Endothelial cell of umbilical vein (primary cell): ENCODE results near the gene B3GALT6. TPM values are rescaled to one million over a fixed set of nuclear protein-coding genes. Genes with fewer than 3 reads are reported as not detected.

Experiments
- polyA plus RNA-seq, 4 experiments: library from polyadenylated mRNA; depleted of rRNA in 3 of 4; stranded (reverse) in 3 of 4; unstranded in 1 of 4; fragments of >200 nt; gene quantifications; 2 replicates each; pipeline versions ENCODE4 v1.2.1 to v1.2.3, GENCODE V29; 2011 to 2012; ENCODE audit warnings: missing spikeins in 1 of 4
- total RNA-seq: library from RNA; stranded (reverse); gene quantifications from 2 replicates; pipeline ENCODE4 v1.2.3, GENCODE V29; 2021

B3GALT6 gene
- total and polyA plus RNA-seq, 2 donors (not counting 3 experiments of a cell fraction or from before 2014, with no cell fraction given): 24.6 to 34.1 TPM

Other genes with a start within 250 kb of the B3GALT6 start
- gene HES4, start 232.1 kb upstream of the B3GALT6 start, total RNA-seq: 32.0 and 37.6 TPM in 2 replicates
- 30.5 and 50.6 TPM in 2 replicates for gene HES4, start 232.1 kb upstream of the B3GALT6 start, polyA plus RNA-seq
- gene ISG15, start 218.7 kb upstream of the B3GALT6 start, total RNA-seq: 44.6 and 47.6 TPM in 2 replicates
- 154 and 220 TPM in 2 replicates for gene ISG15, start 218.7 kb upstream of the B3GALT6 start, polyA plus RNA-seq
- 67.8 and 75.6 TPM in 2 replicates for gene AGRN, start 212.1 kb upstream of the B3GALT6 start, total RNA-seq
- gene AGRN, start 212.1 kb upstream of the B3GALT6 start, polyA plus RNA-seq: 66.6 and 78.9 TPM in 2 replicates
- gene RNF223, start 157.9 kb upstream of the B3GALT6 start, total RNA-seq: not detected in 2 replicates
- not detected in 2 replicates for gene RNF223, start 157.9 kb upstream of the B3GALT6 start, polyA plus RNA-seq
- 19.7 and 20.1 TPM in 2 replicates for gene C1orf159, start 116.1 kb upstream of the B3GALT6 start, total RNA-seq
- gene C1orf159, start 116.1 kb upstream of the B3GALT6 start, polyA plus RNA-seq: 16.1 and 20.1 TPM in 2 replicates
- gene TTLL10, start 58.4 kb upstream of the B3GALT6 start, total RNA-seq: not detected in 2 replicates
- not detected in 2 replicates for gene TTLL10, start 58.4 kb upstream of the B3GALT6 start, polyA plus RNA-seq
- not detected in 2 replicates for gene TNFRSF18, start 25.6 kb upstream of the B3GALT6 start, total RNA-seq
- not detected in 2 replicates for gene TNFRSF18, start 25.6 kb upstream of the B3GALT6 start, polyA plus RNA-seq
- gene TNFRSF4, start 18.1 kb upstream of the B3GALT6 start, total RNA-seq: 0.62 and 1.5 TPM in 2 replicates
- gene TNFRSF4, start 18.1 kb upstream of the B3GALT6 start, polyA plus RNA-seq: 0.55 and 1.4 TPM in 2 replicates
- 171 and 185 TPM in 2 replicates for gene SDF4, start 236 bp upstream of the B3GALT6 start, total RNA-seq
- 156 and 175 TPM in 2 replicates for gene SDF4, start 236 bp upstream of the B3GALT6 start, polyA plus RNA-seq
- 1.9 and 4.1 TPM in 2 replicates for gene C1QTNF12, start 14.5 kb downstream of the B3GALT6 start, total RNA-seq
- 0.67 and 1.0 TPM in 2 replicates for gene C1QTNF12, start 14.5 kb downstream of the B3GALT6 start, polyA plus RNA-seq
- gene UBE2J2, start 41.6 kb downstream of the B3GALT6 start, total RNA-seq: 80.7 and 87.2 TPM in 2 replicates
- gene UBE2J2, start 41.6 kb downstream of the B3GALT6 start, polyA plus RNA-seq: 50.0 and 60.7 TPM in 2 replicates
- 3.0 and 3.3 TPM in 2 replicates for gene SCNN1D, start 48.2 kb downstream of the B3GALT6 start, total RNA-seq
- 2.3 and 4.0 TPM in 2 replicates for gene SCNN1D, start 48.2 kb downstream of the B3GALT6 start, polyA plus RNA-seq
- gene ACAP3, start 75.7 kb downstream of the B3GALT6 start, total RNA-seq: 39.0 and 43.0 TPM in 2 replicates
- 27.8 and 41.3 TPM in 2 replicates for gene ACAP3, start 75.7 kb downstream of the B3GALT6 start, polyA plus RNA-seq
- 16.6 and 18.8 TPM in 2 replicates for gene PUSL1, start 76.4 kb downstream of the B3GALT6 start, total RNA-seq
- 27.3 and 45.9 TPM in 2 replicates for gene PUSL1, start 76.4 kb downstream of the B3GALT6 start, polyA plus RNA-seq
- gene INTS11, start 92.4 kb downstream of the B3GALT6 start, total RNA-seq: 127 and 132 TPM in 2 replicates
- gene INTS11, start 92.4 kb downstream of the B3GALT6 start, polyA plus RNA-seq: 222 and 239 TPM in 2 replicates
- gene CPTP, start 92.6 kb downstream of the B3GALT6 start, total RNA-seq: 25.1 and 29.5 TPM in 2 replicates
- gene CPTP, start 92.6 kb downstream of the B3GALT6 start, polyA plus RNA-seq: 20.9 and 29.6 TPM in 2 replicates
- gene TAS1R3, start 99.0 kb downstream of the B3GALT6 start, total RNA-seq: 0.37 and 0.38 TPM in 2 replicates
- 0.26 and 0.38 TPM in 2 replicates for gene TAS1R3, start 99.0 kb downstream of the B3GALT6 start, polyA plus RNA-seq
- gene DVL1, start 117.2 kb downstream of the B3GALT6 start, total RNA-seq: 36.5 and 40.7 TPM in 2 replicates
- 26.8 and 38.2 TPM in 2 replicates for gene DVL1, start 117.2 kb downstream of the B3GALT6 start, polyA plus RNA-seq
- 0.37 and 0.82 TPM in 2 replicates for gene MXRA8, start 126.3 kb downstream of the B3GALT6 start, total RNA-seq
- gene MXRA8, start 126.3 kb downstream of the B3GALT6 start, polyA plus RNA-seq: 1.9 and 2.2 TPM in 2 replicates
- 149 and 151 TPM in 2 replicates for gene AURKAIP1, start 143.0 kb downstream of the B3GALT6 start, total RNA-seq
- 73.3 and 96.2 TPM in 2 replicates for gene AURKAIP1, start 143.0 kb downstream of the B3GALT6 start, polyA plus RNA-seq
- 182 and 188 TPM in 2 replicates for gene CCNL2, start 167.1 kb downstream of the B3GALT6 start, total RNA-seq
- 174 and 209 TPM in 2 replicates for gene CCNL2, start 167.1 kb downstream of the B3GALT6 start, polyA plus RNA-seq
- 125 and 134 TPM in 2 replicates for gene MRPL20, start 175.1 kb downstream of the B3GALT6 start, total RNA-seq
- gene MRPL20, start 175.1 kb downstream of the B3GALT6 start, polyA plus RNA-seq: 118 and 152 TPM in 2 replicates
- 0.32 and 0.38 TPM in 2 replicates for gene ANKRD65, start 189.0 kb downstream of the B3GALT6 start, total RNA-seq
- gene ANKRD65, start 189.0 kb downstream of the B3GALT6 start, polyA plus RNA-seq: 0.15 and 0.18 TPM in 2 replicates
- gene VWA1, start 203.5 kb downstream of the B3GALT6 start, total RNA-seq: 3.3 and 6.1 TPM in 2 replicates
- 2.0 and 3.7 TPM in 2 replicates for gene VWA1, start 203.5 kb downstream of the B3GALT6 start, polyA plus RNA-seq
- gene ATAD3C, start 217.5 kb downstream of the B3GALT6 start, total RNA-seq: 0.16 TPM in 1 of 2 replicates, not detected in the other
- 0.01 TPM in 1 of 2 replicates, not detected in the other for gene ATAD3C, start 217.5 kb downstream of the B3GALT6 start, polyA plus RNA-seq
- 45.8 and 48.2 TPM in 2 replicates for gene ATAD3B, start 239.5 kb downstream of the B3GALT6 start, total RNA-seq
- gene ATAD3B, start 239.5 kb downstream of the B3GALT6 start, polyA plus RNA-seq: 20.5 and 22.7 TPM in 2 replicates